SJCRH30 (cell line): ENCODE data around the gene FGFR2. TPM values are rescaled to one million over a fixed set of nuclear protein-coding genes. Genes with fewer than 3 reads are reported as not detected.

Source experiments
- DNase-seq, 2 experiments: peaks; one replicate each; pipeline ENCODE4 v3.0.0-alpha.2; 2015 to 2020
- H3K27ac ChIP-seq: fragments of 250-450 bp; sonication (Bioruptor Pico); 2 replicates; pipeline ENCODE4 v1.5.1; 2020; ENCODE audit warnings: mild to moderate bottlenecking, moderate library complexity
- H3K27me3 ChIP-seq: fragments of 250-450 bp; sonication (Bioruptor Pico); 2 replicates; pipeline ENCODE4 v1.5.1; 2020; ENCODE audit warnings: mild to moderate bottlenecking, moderate library complexity
- H3K36me3 ChIP-seq: fragments of 250-450 bp; sonication (Bioruptor Pico); 2 replicates; pipeline ENCODE4 v1.5.1; 2020; ENCODE audit warnings: mild to moderate bottlenecking, moderate library complexity
- H3K4me1 ChIP-seq: fragments of 250-450 bp; sonication (Bioruptor Pico); 2 replicates; pipeline ENCODE4 v1.5.1; 2020; ENCODE audit warnings: mild to moderate bottlenecking, moderate library complexity
- H3K4me3 ChIP-seq: fragments of 250-450 bp; sonication (Bioruptor Pico); 2 replicates; pipeline ENCODE4 v1.5.1; 2020; ENCODE audit warnings: mild to moderate bottlenecking, moderate library complexity
- H3K9me3 ChIP-seq: fragments of 250-450 bp; sonication (Bioruptor Pico); replicated peaks from 2 replicates; pipeline ENCODE4 v1.5.1; 2020; ENCODE audit warnings: mild to moderate bottlenecking, moderate library complexity
- total RNA-seq: library from RNA; depleted of rRNA; stranded (reverse); fragments of >200 nt; shearing (Covaris generic); gene quantifications from 2 replicates; pipeline ENCODE4 v1.2.3, GENCODE V29; 2014

Gene FGFR2
- total RNA-seq, 1 experiment from 2014 or later: 44.8 TPM

GRCh38 chr10:121583857-121584256 lies 14.4 kb downstream of the FGFR2 start:
- H3K4me1 ChIP-seq: no peaks in the 10 kb centered on the region; the same call in 1 of the 2 replicates
- H3K4me3 ChIP-seq: no peak overlapping the region

GRCh38 chr10:121583258-121583657 lies 15.0 kb downstream of the FGFR2 start:
- Histone ChIP-seq H3K4me3 (no peak overlapping the region), H3K4me1 (no peaks in the 10 kb centered on the region; the same call in 1 of the 2 replicates), H3K27ac (no peak overlapping the region), H3K9me3 (peaks cover 7% of the 10 kb centered on the region; the same call in 1 of the 2 replicates), H3K36me3 (peaks cover 11% of the 10 kb centered on the region), H3K27me3 (no peaks in the 10 kb centered on the region)
- no peak for DNase-seq

More at GRCh38 chr10:121583857-121584256, 14.4 kb downstream of the FGFR2 start:
- H3K36me3 ChIP-seq: peaks cover 11% of the 10 kb centered on the region
- no peaks in the 10 kb centered on the region for H3K27me3 ChIP-seq
- H3K9me3 ChIP-seq: peaks cover 7% of the 10 kb centered on the region; the same call in 1 of the 2 replicates
- no peak overlapping the region for H3K27ac ChIP-seq
- DNase-seq: no peak

DNA sequence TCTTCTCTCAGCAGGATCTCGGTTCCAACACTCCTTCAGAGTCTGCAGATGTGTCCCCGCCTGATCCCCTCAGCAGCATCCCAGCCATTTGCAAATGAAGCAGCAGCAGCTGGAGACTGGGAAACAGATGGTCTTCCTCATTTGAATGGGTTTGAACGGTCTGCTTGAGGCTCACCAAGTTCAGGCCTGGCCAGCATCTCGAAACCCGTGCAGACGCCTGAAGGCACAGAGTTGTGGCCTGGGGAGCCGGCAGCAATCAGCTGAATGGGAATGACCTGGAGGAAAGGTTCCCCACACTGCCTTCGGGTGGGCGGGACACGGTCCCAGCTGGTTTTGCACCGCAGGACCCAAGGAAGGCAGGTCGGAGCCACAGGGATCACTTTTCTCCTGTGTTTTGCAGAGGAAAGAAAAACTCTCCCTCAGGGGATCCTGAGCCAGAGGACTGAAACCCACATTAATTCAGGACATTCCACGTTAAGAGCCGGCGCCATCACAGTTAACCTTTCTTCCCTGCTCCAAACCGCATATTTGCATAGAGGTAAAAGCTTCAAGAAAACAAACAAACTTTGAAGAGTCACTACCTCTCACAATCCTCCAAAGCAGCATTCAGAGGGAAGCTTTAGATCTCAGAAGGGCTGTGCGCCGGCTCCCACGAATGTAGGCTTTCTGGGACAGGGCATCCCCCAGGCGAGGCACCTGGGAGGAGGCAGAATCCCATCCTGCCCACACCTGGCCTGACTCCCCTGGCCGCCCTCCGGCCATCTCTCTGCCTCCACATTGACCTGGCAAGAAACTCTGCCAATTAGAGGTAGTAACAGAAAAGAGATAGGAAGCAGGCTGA lies 17.7 kb downstream of the FGFR2 start:
- Histone ChIP-seq H3K27me3 (no peaks in the 10 kb centered on the region), H3K4me1 (no peaks in the 10 kb centered on the region; the same call in 1 of the 2 replicates), H3K36me3 (peaks cover 4% of the 10 kb centered on the region; the same call in 1 of the 2 replicates), H3K4me3 (no peak overlapping the region), H3K27ac (no peak overlapping the region), H3K9me3 (peaks cover 4% of the 10 kb centered on the region; the same call in 1 of the 2 replicates)
- peak; percentile 26 to 42 for DNase-seq

- Histone ChIP-seq H3K9me3 (no peaks in the 10 kb centered on the region), H3K27ac (no peak overlapping the region), H3K4me1 (no peaks in the 10 kb centered on the region; the same call in 1 of the 2 replicates), H3K36me3 (no peaks in the 10 kb centered on the region; the same call in 1 of the 2 replicates), H3K4me3 (no peak overlapping the region), H3K27me3 (no peaks in the 10 kb centered on the region)
- peak in 1 of 2 experiments; percentile 39 for DNase-seq
These were observed 18.6 kb downstream of the FGFR2 start for GRCh38 chr10:121579656-121580055.

- Histone ChIP-seq H3K4me3 (no peak overlapping the region), H3K27ac (no peak overlapping the region), H3K9me3 (no peaks in the 10 kb centered on the region), H3K36me3 (no peaks in the 10 kb centered on the region; the same call in 1 of the 2 replicates), H3K4me1 (no peaks in the 10 kb centered on the region; the same call in 1 of the 2 replicates), H3K27me3 (no peaks in the 10 kb centered on the region)
- no peak for DNase-seq
These were observed 19.3 kb downstream of the FGFR2 start for GRCh38 chr10:121578965-121579364.

GRCh38 chr10:121578298-121578697 lies 19.9 kb downstream of the FGFR2 start:
- DNase-seq: no peak

GRCh38 chr10:121577568-121577967 lies 20.7 kb downstream of the FGFR2 start:
- Histone ChIP-seq H3K27me3 (no peaks in the 10 kb centered on the region), H3K4me1 (no peaks in the 10 kb centered on the region; the same call in 1 of the 2 replicates), H3K27ac (no peak overlapping the region), H3K9me3 (no peaks in the 10 kb centered on the region), H3K36me3 (no peaks in the 10 kb centered on the region; the same call in 1 of the 2 replicates), H3K4me3 (no peak overlapping the region)
- DNase-seq: no peak

More at GRCh38 chr10:121578298-121578697, 19.9 kb downstream of the FGFR2 start:
- no peaks in the 10 kb centered on the region for H3K9me3 ChIP-seq
- H3K4me1 ChIP-seq: no peaks in the 10 kb centered on the region; the same call in 1 of the 2 replicates
- H3K4me3 ChIP-seq: no peak overlapping the region
- no peak overlapping the region for H3K27ac ChIP-seq
- H3K36me3 ChIP-seq: no peaks in the 10 kb centered on the region; the same call in 1 of the 2 replicates
- no peaks in the 10 kb centered on the region for H3K27me3 ChIP-seq

DNA sequence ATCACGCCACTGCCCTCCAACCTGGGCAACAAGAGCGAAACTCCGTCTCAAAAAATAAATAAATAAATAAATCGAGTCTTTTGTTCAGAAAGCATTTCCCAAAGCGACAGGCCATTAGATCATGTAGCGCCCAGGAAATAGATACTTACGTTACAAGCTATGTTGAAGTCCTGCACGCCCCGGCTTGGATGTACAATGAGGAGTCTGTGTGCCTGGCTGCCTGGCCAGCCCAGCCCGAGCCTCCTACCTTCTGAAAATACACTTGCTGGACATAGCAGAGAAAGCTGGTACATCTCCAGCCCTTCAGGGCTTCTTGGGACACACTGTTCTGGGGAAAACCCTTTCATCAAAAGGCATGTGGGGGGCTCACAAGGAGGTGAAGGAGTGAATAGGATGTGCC lies 22.1 kb downstream of the FGFR2 start:
- no peak for DNase-seq
- Histone ChIP-seq H3K4me1 (no peaks in the 10 kb centered on the region; the same call in 1 of the 2 replicates), H3K27ac (no peak overlapping the region), H3K36me3 (no peaks in the 10 kb centered on the region; the same call in 1 of the 2 replicates), H3K9me3 (no peaks in the 10 kb centered on the region), H3K4me3 (no peak overlapping the region), H3K27me3 (no peaks in the 10 kb centered on the region)

DNA sequence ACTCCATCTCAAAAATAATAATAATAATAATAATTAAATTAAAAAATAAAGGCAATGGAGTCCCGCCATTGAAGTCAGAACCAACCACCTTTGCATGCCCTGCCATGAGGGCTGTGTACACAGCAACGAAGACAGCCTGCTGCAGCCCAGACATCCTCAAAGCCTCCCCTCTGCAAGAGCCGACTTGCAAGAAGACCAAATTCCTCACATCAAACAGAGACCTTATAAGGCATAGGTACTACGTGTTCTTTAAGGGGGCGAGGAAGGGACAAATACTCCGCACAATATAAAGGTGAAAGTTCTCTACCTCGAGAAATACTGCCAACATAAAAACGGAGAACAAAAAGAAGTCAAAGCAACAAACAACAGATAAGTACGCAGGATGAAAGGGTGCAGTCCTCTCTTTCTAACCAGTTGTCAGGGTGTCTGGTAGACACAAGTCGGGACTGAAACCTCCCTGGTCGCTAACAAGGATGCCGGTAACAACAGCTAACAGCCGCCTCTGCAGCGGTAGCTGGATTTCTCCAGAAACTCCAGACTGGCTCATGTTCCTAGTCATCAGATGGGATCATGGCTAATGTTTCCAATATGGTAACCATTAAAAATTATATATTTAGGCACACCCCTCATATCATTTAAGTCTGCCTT lies 23.6 kb downstream of the FGFR2 start:
- Histone ChIP-seq H3K27me3 (no peaks in the 10 kb centered on the region), H3K4me3 (no peak overlapping the region), H3K4me1 (no peaks in the 10 kb centered on the region), H3K9me3 (no peaks in the 10 kb centered on the region), H3K27ac (no peak overlapping the region), H3K36me3 (no peaks in the 10 kb centered on the region; the same call in 1 of the 2 replicates)
- DNase-seq: no peak

DNA sequence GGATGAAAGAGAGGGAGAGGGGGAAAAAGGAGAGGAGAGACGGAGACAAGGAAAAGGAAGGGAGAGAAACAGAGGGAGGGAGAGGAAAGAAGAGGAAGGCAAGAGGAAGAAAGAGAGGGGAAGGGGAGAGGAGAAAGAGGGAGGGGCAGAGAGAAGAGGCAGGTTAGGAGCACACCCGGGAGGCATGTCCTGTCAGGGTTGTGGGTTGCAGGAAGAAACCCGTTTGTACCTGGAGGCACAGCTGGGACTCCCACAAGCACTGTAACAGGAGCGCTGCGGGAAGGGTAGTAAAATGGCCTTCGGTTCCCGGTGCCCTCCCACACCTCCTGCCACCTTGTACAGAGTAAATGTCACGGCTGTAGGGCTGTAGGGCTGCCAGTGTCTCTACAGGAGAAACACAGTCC lies 24.7 kb downstream of the FGFR2 start:
- no peaks in the 10 kb centered on the region for H3K4me1 ChIP-seq
- no peaks in the 10 kb centered on the region for H3K27me3 ChIP-seq
- no peaks in the 10 kb centered on the region for H3K9me3 ChIP-seq
- no peak for DNase-seq
- H3K36me3 ChIP-seq: no peaks in the 10 kb centered on the region; the same call in 1 of the 2 replicates
- no peak overlapping the region for H3K27ac ChIP-seq
- no peak overlapping the region for H3K4me3 ChIP-seq

DNA sequence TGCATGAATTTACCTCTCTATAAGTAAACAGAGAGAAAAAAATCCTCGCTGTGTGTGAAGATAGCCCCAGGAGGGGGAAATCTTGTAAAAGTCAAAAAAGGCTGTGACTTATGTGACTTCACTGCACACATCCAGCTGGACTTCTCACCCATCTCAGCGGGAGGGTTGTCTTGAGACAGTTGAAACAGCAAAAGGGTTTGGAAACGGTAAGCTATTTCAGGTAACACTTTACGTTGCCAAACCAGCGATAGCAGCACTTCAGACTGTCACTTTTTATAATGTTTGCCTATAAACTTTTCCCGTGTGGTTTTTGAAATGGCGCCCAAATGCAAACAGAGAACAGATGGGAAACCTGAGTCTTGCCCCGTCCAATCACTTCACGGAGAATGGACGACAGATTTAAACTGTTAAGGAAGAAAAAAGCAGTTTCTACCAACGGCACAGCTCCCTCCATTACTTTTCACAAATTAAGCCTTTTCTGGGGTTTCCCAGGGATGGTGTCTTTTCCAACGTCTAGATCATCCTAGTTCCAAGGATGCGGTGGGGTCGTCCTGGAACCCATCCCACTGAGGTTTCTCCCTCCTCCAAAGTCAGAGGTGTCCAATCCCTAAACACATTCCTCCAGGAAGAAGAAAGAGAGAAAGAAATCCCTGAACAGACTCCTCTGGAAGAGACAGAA lies 25.2 kb downstream of the FGFR2 start:
- Histone ChIP-seq H3K4me3 (peak overlapping the region; percentile 26; the same call in 1 of the 2 replicates), H3K27me3 (no peaks in the 10 kb centered on the region), H3K4me1 (no peaks in the 10 kb centered on the region), H3K27ac (no peak overlapping the region), H3K36me3 (no peaks in the 10 kb centered on the region; the same call in 1 of the 2 replicates), H3K9me3 (no peaks in the 10 kb centered on the region)
- DNase-seq: no peak

DNA sequence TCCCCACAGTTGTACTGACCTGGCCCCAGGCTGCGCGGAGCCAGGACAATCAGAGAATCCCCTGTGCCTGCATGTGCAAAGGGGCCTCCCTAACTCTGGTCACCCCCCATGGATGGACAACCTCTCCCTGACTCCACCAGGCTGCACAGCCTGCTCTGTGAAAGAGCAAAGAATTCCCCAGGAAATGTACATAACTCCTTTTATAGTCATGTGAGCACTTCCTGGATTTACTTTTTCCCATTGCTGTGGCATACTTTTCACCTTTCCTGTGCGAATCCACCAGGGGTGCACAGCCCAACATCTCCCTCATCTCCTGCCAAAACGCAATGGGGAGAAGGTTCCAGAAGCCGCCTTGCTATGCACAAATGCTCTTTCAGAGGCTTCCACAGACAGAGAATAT lies 27.9 kb downstream of the FGFR2 start:
- Histone ChIP-seq H3K27ac (no peak overlapping the region), H3K9me3 (no peaks in the 10 kb centered on the region), H3K27me3 (no peaks in the 10 kb centered on the region), H3K36me3 (no peaks in the 10 kb centered on the region), H3K4me3 (no peak overlapping the region), H3K4me1 (peaks cover 13% of the 10 kb centered on the region)
- DNase-seq: no peak

DNA sequence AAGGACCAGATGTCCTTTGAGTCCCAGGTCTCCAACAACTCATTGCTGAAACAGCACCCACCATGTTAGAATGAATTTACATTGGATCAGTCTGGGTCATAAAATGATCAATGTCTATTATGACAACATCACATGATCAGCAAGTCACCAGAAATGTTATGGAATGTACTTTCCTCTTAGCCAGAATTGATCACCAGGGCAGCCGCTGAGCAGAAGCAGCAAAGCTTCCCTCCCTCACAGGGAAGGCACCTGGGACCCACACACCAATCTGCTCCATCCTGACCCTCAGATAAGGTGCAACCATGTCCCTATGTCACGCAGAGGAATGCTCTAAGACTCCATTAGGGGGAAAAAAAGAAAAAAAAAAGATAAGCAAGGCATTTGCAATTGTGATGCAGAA lies 30.0 kb downstream of the FGFR2 start:
- no peaks in the 10 kb centered on the region for H3K27me3 ChIP-seq

DNA sequence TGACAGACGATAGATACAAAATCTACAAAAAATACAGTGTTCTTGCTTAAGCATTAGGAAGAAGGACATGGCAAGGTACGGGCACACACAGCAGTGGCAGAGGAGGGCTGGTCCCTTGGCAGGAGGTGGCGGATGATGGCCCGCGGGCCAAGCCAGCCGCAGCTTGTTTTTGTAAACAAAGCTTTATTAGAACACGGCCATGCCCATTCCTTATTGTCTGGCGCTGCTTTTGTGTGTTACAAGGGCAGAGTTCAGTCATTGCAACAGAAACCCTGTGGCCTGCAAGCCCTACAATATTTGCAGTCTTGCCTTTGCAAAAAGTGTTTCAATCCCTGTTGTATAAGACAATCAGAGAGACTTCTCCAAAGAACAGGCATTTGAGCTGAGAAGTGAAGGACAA lies 30.7 kb downstream of the FGFR2 start:
- Histone ChIP-seq H3K36me3 (peaks cover 3% of the 10 kb centered on the region; the same call in 1 of the 2 replicates), H3K27me3 (no peaks in the 10 kb centered on the region), H3K9me3 (no peaks in the 10 kb centered on the region)

More for the DNA sequence above, 30.0 kb downstream of the FGFR2 start:
- no peak for DNase-seq
- H3K36me3 ChIP-seq: peaks cover 3% of the 10 kb centered on the region; the same call in 1 of the 2 replicates
- no peak overlapping the region for H3K27ac ChIP-seq
- H3K4me1 ChIP-seq: peaks cover 15% of the 10 kb centered on the region
- no peaks in the 10 kb centered on the region for H3K9me3 ChIP-seq
- no peak overlapping the region for H3K4me3 ChIP-seq

More for the DNA sequence above, 30.7 kb downstream of the FGFR2 start:
- no peak overlapping the region for H3K4me3 ChIP-seq
- no peak overlapping the region for H3K27ac ChIP-seq
- DNase-seq: no peak
- H3K4me1 ChIP-seq: peaks cover 15% of the 10 kb centered on the region
